Common myeloid progenitor, CD34-positive (primary cell): ENCODE data around the gene BRSK2.

Source experiments
- CTCF ChIA-PET: fragments of 350-600 bp; sonication (Branson Sonifier 250); formaldehyde crosslinking; loops from one replicate; lab custom pipeline; 2021; ENCODE audit warnings: antibody characterized with exemption; lab: Charles Lee
- POLR2A ChIA-PET: fragments of 350-600 bp; sonication (Branson Sonifier 250); formaldehyde crosslinking; loops from one replicate; lab custom pipeline; 2021; ENCODE audit warnings: antibody characterized with exemption; lab: Charles Lee
- DNase-seq, 3 donors: peaks; one replicate each; pipeline versions ENCODE4 v3.0.0 to v3.0.0-alpha.2; 2013
- H3K27ac ChIP-seq, 2 experiments: 1 replicate in 1 of 2; 2 replicates in 1 of 2; pipeline ENCODE4 v1.7.0; 2013; ENCODE audit warnings: inconsistent platforms in 2 of 2, low read length in 2 of 2, mild to moderate bottlenecking in 2 of 2, low read depth in 1 of 2, moderate library complexity in 1 of 2; ENCODE audit not compliant: severe bottlenecking in 2 of 2, insufficient read depth in 1 of 2, poor library complexity in 1 of 2
- H3K27me3 ChIP-seq, 5 experiments: replicated peaks in 2 of 5; 1 replicate in 3 of 5; 2 replicates in 2 of 5; pipeline versions ENCODE4 v1.6.1 to v1.7.0; 2013; ENCODE audit warnings: low read length in 4 of 5, mild to moderate bottlenecking in 2 of 5, moderate library complexity in 2 of 5, inconsistent platforms in 1 of 5; ENCODE audit not compliant: insufficient read depth in 5 of 5, control insufficient read depth in 4 of 5
- H3K36me3 ChIP-seq, 4 experiments: 1 replicate in 2 of 4; 2 replicates in 2 of 4; pipeline versions ENCODE4 v1.6.1 to v1.7.0; 2013; ENCODE audit warnings: low read length in 3 of 4, control low read depth in 1 of 4, mild to moderate bottlenecking in 1 of 4; ENCODE audit not compliant: control insufficient read depth in 4 of 4, insufficient read depth in 4 of 4
- H3K4me1 ChIP-seq, 4 experiments: 1 replicate in 3 of 4; 2 replicates in 1 of 4; pipeline versions ENCODE4 v1.6.1 to v1.7.1; 2013; ENCODE audit warnings: low read length in 3 of 4, mild to moderate bottlenecking in 3 of 4, control low read depth in 1 of 4, inconsistent platforms in 1 of 4, moderate library complexity in 1 of 4; ENCODE audit not compliant: control insufficient read depth in 4 of 4, insufficient read depth in 4 of 4; ENCODE audit errors: control extremely low read depth in 1 of 4
- H3K4me3 ChIP-seq, 7 experiments: 1 replicate in 4 of 7; 2 replicates in 3 of 7; pipeline versions ENCODE4 v1.5.1 to v1.7.0; 2013; ENCODE audit warnings: mild to moderate bottlenecking in 7 of 7, low read length in 6 of 7, moderate library complexity in 6 of 7, inconsistent platforms in 2 of 7, low read depth in 2 of 7, control low read depth in 1 of 7; ENCODE audit not compliant: insufficient read depth in 4 of 7, control insufficient read depth in 1 of 7; ENCODE audit errors: extremely low read depth in 1 of 7
- H3K9me3 ChIP-seq, 5 experiments: 1 replicate in 4 of 5; 2 replicates in 1 of 5; pipeline versions ENCODE4 v1.6.1 to v1.7.1; 2013; ENCODE audit warnings: low read length in 4 of 5, mild to moderate bottlenecking in 2 of 5, inconsistent platforms in 1 of 5, low read depth in 1 of 5, moderate library complexity in 1 of 5; ENCODE audit not compliant: control insufficient read depth in 4 of 5, insufficient read depth in 2 of 5; ENCODE audit errors: control extremely low read depth in 1 of 5
- WGBS: methylation state at CpG from one replicate; pipeline ENCODE4 v1.1.5; 2013; ENCODE audit not compliant: insufficient coverage; 5-methylcytosine and 5-hydroxymethylcytosine counted together

The BRSK2 gene

GRCh38 chr11:1469911-1470680 lies 80.4 kb downstream of the BRSK2 start:
- Histone ChIP-seq H3K36me3 (peaks cover 0 to 64% (median 20%) of the 10 kb centered on the region in 4 experiments), H3K4me1 (no peaks in the 10 kb centered on the region), H3K9me3 (no peaks in the 10 kb centered on the region), H3K27me3 (no peaks in the 10 kb centered on the region), H3K27ac (no peak overlapping the region), H3K4me3 (no peak overlapping the region)
- ChIA-PET CTCF (no interaction called here), POLR2A (no interaction called here)
- DNase-seq: no peak
- 97% methylated on average over 35 of the region's 35 CpGs for WGBS

GRCh38 chr11:1470681-1471611 lies 81.2 kb downstream of the BRSK2 start:
- Histone ChIP-seq H3K27ac (no peak overlapping the region), H3K36me3 (peaks cover 0 to 67% (median 23%) of the 10 kb centered on the region in 4 experiments), H3K27me3 (no peaks in the 10 kb centered on the region), H3K9me3 (no peaks in the 10 kb centered on the region), H3K4me3 (no peak overlapping the region), H3K4me1 (no peaks in the 10 kb centered on the region)
- DNase-seq: no peak
- POLR2A ChIA-PET: no interaction called here
- CTCF ChIA-PET: no interaction called here
- 96% methylated on average over 39 of the region's 40 CpGs for WGBS

GRCh38 chr11:1471736-1472135 lies 82.0 kb downstream of the BRSK2 start:
- Histone ChIP-seq H3K36me3 (peaks cover 0 to 67% (median 24%) of the 10 kb centered on the region in 4 experiments), H3K4me3 (no peak overlapping the region), H3K27ac (no peak overlapping the region), H3K27me3 (no peaks in the 10 kb centered on the region), H3K4me1 (no peaks in the 10 kb centered on the region), H3K9me3 (no peaks in the 10 kb centered on the region)
- POLR2A ChIA-PET: no interaction called here
- CTCF ChIA-PET: no interaction called here
- 98% methylated on average over 7 of the region's 9 CpGs for WGBS
- no peak for DNase-seq

GRCh38 chr11:1472180-1473005 lies 82.7 kb downstream of the BRSK2 start:
- Histone ChIP-seq H3K9me3 (no peaks in the 10 kb centered on the region), H3K36me3 (peaks cover 0 to 72% (median 29%) of the 10 kb centered on the region in 4 experiments), H3K27me3 (no peaks in the 10 kb centered on the region), H3K27ac (no peak overlapping the region), H3K4me1 (no peaks in the 10 kb centered on the region), H3K4me3 (no peak overlapping the region)
- CTCF ChIA-PET: interaction anchor here (1.1 kb wide), 1 partner anchor 20 kb away, joined by 3 read pairs; no protein-coding TSS in a partner anchor
- no peak for DNase-seq
- WGBS: 97% methylated on average over 19 of the region's 21 CpGs
- POLR2A ChIA-PET: no interaction called here

- CTCF ChIA-PET: interaction anchor here (1.1 kb wide), 1 partner anchor 21 kb away, joined by 3 read pairs; no protein-coding TSS in a partner anchor
- WGBS: 99% methylated on average over 12 of the region's 12 CpGs
- Histone ChIP-seq H3K36me3 (peaks cover 0 to 77% (median 30%) of the 10 kb centered on the region in 4 experiments), H3K9me3 (no peaks in the 10 kb centered on the region), H3K27me3 (no peaks in the 10 kb centered on the region), H3K27ac (no peak overlapping the region), H3K4me3 (no peak overlapping the region), H3K4me1 (peaks cover 0 to under 1% (median 0%) of the 10 kb centered on the region in 4 experiments)
- POLR2A ChIA-PET: no interaction called here
- DNase-seq: no peak
Measured at GRCh38 chr11:1473011-1473628, 83.4 kb downstream of the BRSK2 start.

- Histone ChIP-seq H3K9me3 (no peaks in the 10 kb centered on the region), H3K36me3 (peaks cover 0 to 80% (median 30%) of the 10 kb centered on the region in 4 experiments), H3K27ac (no peak overlapping the region), H3K27me3 (no peaks in the 10 kb centered on the region), H3K4me3 (no peak overlapping the region), H3K4me1 (peaks cover 0 to 3% (median under 1%) of the 10 kb centered on the region in 4 experiments)
- CTCF ChIA-PET: no interaction called here
- 99% methylated on average over 22 of the region's 22 CpGs for WGBS
- DNase-seq: no peak
- POLR2A ChIA-PET: no interaction called here
Measured at GRCh38 chr11:1473786-1474185, 84.1 kb downstream of the BRSK2 start.
